Measurements from ENCODE around the gene KAZN. TPM values are rescaled to one million over a fixed set of nuclear protein-coding genes. Genes with fewer than 3 reads are reported as not detected.

KAZN gene
- total and polyA plus RNA-seq, 10 donors: 20.0 to 245 (median 144) TPM

DNA sequence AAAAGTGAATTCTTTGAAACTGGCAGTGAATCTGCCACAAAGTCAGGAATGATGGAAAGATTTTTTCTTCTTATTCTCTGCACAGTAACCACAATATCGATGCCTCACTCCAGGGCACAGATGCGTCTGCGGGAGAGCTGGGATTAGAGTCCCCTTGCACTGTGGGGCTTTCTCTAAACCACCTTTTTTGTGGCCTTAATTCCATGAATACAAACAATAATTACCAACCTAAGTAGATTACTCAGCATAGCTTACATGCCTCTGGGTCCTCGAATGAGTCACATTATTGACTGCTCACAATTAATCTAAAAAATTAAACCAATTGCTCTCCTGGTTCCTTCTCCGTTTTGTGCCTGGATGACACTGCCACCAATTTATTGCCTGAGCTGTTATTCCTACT, 125.8 kb downstream of the KAZN start:
- no peak for DNase-seq
- TF ChIP-seq POLR2AphosphoS5 (IDR thresholded peaks at IDR 0.05): no peak
- no peak for TF ChIP-seq POLR2A (IDR thresholded peaks at IDR 0.05)
- Histone ChIP-seq H3K27ac (no peak overlapping the region), H3K4me3 (no peak overlapping the region), H3K27me3 (replicated peaks in 1 of 7) (peaks cover 0 to 7% (median 0%) of the 10 kb centered on the region in 7 donors), H3K9me3 (no peaks in the 10 kb centered on the region), H3K36me3 (no peaks in the 10 kb centered on the region), H3K4me1 (no peaks in the 10 kb centered on the region)
- intact Hi-C loops (cut with DNase I; ENCODE audit: low total_unique reads): no loop called here
- 63 to 94% (median 85%) methylated on average over 5 of the region's 5 CpGs for WGBS, 5 donors

DNA sequence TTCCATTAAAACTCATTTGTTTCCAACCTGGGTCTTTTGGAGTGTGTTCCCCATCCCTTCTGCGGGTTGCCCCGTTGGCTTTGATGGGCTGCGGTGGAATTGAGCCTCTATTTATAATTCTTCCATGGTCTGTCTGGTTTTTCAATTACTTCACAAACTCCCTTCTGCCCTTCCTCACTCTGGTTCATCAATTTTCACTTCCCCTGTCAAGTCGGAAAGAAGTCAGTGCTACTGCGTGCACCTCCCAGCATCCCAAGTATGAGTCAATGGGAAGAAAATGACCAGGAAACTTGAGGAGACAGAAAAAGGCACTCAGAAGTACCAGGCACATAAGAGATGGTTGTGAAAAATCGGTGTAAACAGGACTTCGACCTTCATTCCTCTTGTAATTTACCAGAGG, 126.2 kb downstream of the KAZN start:
- no peaks in the 10 kb centered on the region for H3K4me1 ChIP-seq
- H3K27ac ChIP-seq: no peak overlapping the region
- TF ChIP-seq POLR2AphosphoS5 (IDR thresholded peaks at IDR 0.05): no peak
- TF ChIP-seq POLR2A (IDR thresholded peaks at IDR 0.05): no peak
- TF ChIP-seq CTCF (IDR thresholded peaks at IDR 0.05 in 8 of 11, conservative IDR thresholded peaks at IDR 0.05 in 3 of 11): no peak
- H3K4me3 ChIP-seq: no peak overlapping the region
- no peak for DNase-seq
- WGBS, 5 donors: 68 to 81% (median 75%) methylated on average over 7 of the region's 7 CpGs
- no peaks in the 10 kb centered on the region for H3K9me3 ChIP-seq
- no peaks in the 10 kb centered on the region for H3K36me3 ChIP-seq
- peaks cover 0 to 7% (median 0%) of the 10 kb centered on the region in 7 donors for H3K27me3 ChIP-seq (replicated peaks in 1 of 7)
- intact Hi-C loops (cut with DNase I; ENCODE audit: low total_unique reads): no loop called here

GRCh38 chr1:14725238-14725637, 126.8 kb downstream of the KAZN start:
- DNase-seq: no peak
- 89 to 100% (median 98%) methylated on average over 1 of the region's 1 CpG for WGBS, 5 donors
- intact Hi-C loops (cut with DNase I; ENCODE audit: low total_unique reads): no loop called here

GRCh38 chr1:14725695-14726094, 127.2 kb downstream of the KAZN start:
- Histone ChIP-seq H3K27ac (no peak overlapping the region), H3K4me3 (no peak overlapping the region), H3K36me3 (no peaks in the 10 kb centered on the region), H3K9me3 (no peaks in the 10 kb centered on the region), H3K27me3 (replicated peaks in 1 of 7) (peaks cover 0 to 7% (median 0%) of the 10 kb centered on the region in 7 donors), H3K4me1 (no peaks in the 10 kb centered on the region)
- DNase-seq: no peak
- intact Hi-C loops (cut with DNase I; ENCODE audit: low total_unique reads): no loop called here
- TF ChIP-seq POLR2AphosphoS5 (IDR thresholded peaks at IDR 0.05) (no peak), CTCF (IDR thresholded peaks at IDR 0.05 in 8 of 11, conservative IDR thresholded peaks at IDR 0.05 in 3 of 11) (no peak), POLR2A (IDR thresholded peaks at IDR 0.05) (no peak)
- WGBS, 5 donors: 68 to 88% (median 76%) methylated on average over 1 to 2 of the region's 2 CpGs; no CpG with 5 or more reads in 1 of the 5 donors

More at GRCh38 chr1:14725238-14725637, 126.8 kb downstream of the KAZN start:
- no peak overlapping the region for H3K27ac ChIP-seq
- peaks cover 0 to 7% (median 0%) of the 10 kb centered on the region in 7 donors for H3K27me3 ChIP-seq (replicated peaks in 1 of 7)
- no peak overlapping the region for H3K4me3 ChIP-seq
- no peaks in the 10 kb centered on the region for H3K9me3 ChIP-seq
- no peaks in the 10 kb centered on the region for H3K4me1 ChIP-seq
- H3K36me3 ChIP-seq: no peaks in the 10 kb centered on the region
- TF ChIP-seq POLR2AphosphoS5 (IDR thresholded peaks at IDR 0.05): no peak
- no peak for TF ChIP-seq CTCF (IDR thresholded peaks at IDR 0.05 in 8 of 11, conservative IDR thresholded peaks at IDR 0.05 in 3 of 11)
- no peak for TF ChIP-seq POLR2A (IDR thresholded peaks at IDR 0.05)

DNA sequence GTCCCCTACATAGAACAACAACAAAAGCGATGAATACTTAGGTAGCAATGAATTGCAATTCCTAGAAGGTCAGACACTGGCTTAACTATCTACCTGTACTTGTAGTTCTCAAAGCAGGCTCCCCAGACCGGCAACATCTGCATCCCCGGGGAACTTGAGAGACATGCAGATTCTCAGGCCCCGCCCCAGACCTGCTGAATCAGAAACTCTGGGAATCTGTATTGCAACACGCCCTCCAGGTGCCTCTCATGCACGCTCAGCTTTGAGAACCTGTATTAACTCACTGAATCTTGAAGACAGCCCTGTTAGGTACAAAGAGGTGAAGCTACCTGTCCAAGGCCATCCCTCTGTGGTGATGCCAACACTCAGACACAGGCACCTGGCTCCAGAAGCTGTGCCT, 128.1 kb downstream of the KAZN start:
- no peak for DNase-seq
- TF ChIP-seq POLR2A (IDR thresholded peaks at IDR 0.05) (no peak), CTCF (IDR thresholded peaks at IDR 0.05 in 8 of 11, conservative IDR thresholded peaks at IDR 0.05 in 3 of 11) (no peak), POLR2AphosphoS5 (IDR thresholded peaks at IDR 0.05) (no peak)
- Histone ChIP-seq H3K9me3 (no peaks in the 10 kb centered on the region), H3K27me3 (replicated peaks in 1 of 7) (peaks cover 0 to 7% (median 0%) of the 10 kb centered on the region in 7 donors), H3K4me3 (no peak overlapping the region), H3K4me1 (peaks cover 0 to 1% (median under 1%) of the 10 kb centered on the region in 6 donors), H3K27ac (no peak overlapping the region), H3K36me3 (no peaks in the 10 kb centered on the region)
- intact Hi-C loops (cut with DNase I; ENCODE audit: low total_unique reads): no loop called here
- WGBS, 5 donors: 80 to 94% (median 88%) methylated on average over 6 of the region's 6 CpGs
